Activated CD8-positive, alpha-beta memory T cell treated with anti-CD3 and anti-CD28 coated beads for 36 hours (primary cell): Measurements from ENCODE around the gene WNT9B. TPM values are rescaled to one million over a fixed set of nuclear protein-coding genes. Genes with fewer than 3 reads are reported as not detected.

ENCODE experiments used
- CTCF ChIA-PET: fragments of 350-600 bp; sonication (Branson Sonifier 250); formaldehyde crosslinking; loops from one replicate; lab custom pipeline; 2021; ENCODE audit warnings: antibody characterized with exemption; lab: Charles Lee
- POLR2A ChIA-PET: fragments of 350-600 bp; sonication (Branson Sonifier 250); formaldehyde crosslinking; loops from one replicate; lab custom pipeline; 2021; ENCODE audit warnings: antibody characterized with exemption; lab: Charles Lee
- total RNA-seq, 2 experiments: library from RNA; stranded (reverse); gene quantifications; one replicate each; pipeline ENCODE4 v1.2.3, GENCODE V29; 2021

Gene WNT9B
- total RNA-seq, 2 experiments from 2014 or later, result not detected

- ChIA-PET POLR2A (no interaction called here), CTCF (interaction anchor here (1.0 kb wide), 1 partner anchor 13 kb away, joined by 3 read pairs; no protein-coding TSS in a partner anchor)
These were observed 3.9 kb upstream of the WNT9B start for GRCh38 chr17:46847204-46848191.

GRCh38 chr17:46848534-46848933 is 2.8 kb upstream of the WNT9B start:
- ChIA-PET CTCF (no interaction called here), POLR2A (no interaction called here)

GRCh38 chr17:46850688-46851028 is 725 bp upstream of the WNT9B start:
- CTCF ChIA-PET, result no interaction called here

GRCh38 chr17:46853896-46854444 is 2.6 kb downstream of the WNT9B start:
- CTCF ChIA-PET, result interaction anchor here (0.9 kb wide), 1 partner anchor 11 kb away, joined by 3 read pairs; no protein-coding TSS in a partner anchor
- POLR2A ChIA-PET, result no interaction called here

More at GRCh38 chr17:46850688-46851028, 725 bp upstream of the WNT9B start:
- POLR2A ChIA-PET, result no interaction called here

GRCh38 chr17:46854515-46854914 is 3.1 kb downstream of the WNT9B start:
- CTCF ChIA-PET, result no interaction called here
- POLR2A ChIA-PET, result no interaction called here

GRCh38 chr17:46854948-46855347 is 3.6 kb downstream of the WNT9B start:
- ChIA-PET CTCF (no interaction called here), POLR2A (no interaction called here)

GRCh38 chr17:46857600-46857999 is 6.2 kb downstream of the WNT9B start:
- CTCF ChIA-PET, result no interaction called here
- POLR2A ChIA-PET, result no interaction called here

GRCh38 chr17:46859996-46860395 is 8.6 kb downstream of the WNT9B start:
- CTCF ChIA-PET, result interaction anchor here (1.3 kb wide), 1 partner anchor 25 kb away, joined by 3 read pairs; no protein-coding TSS in a partner anchor
- POLR2A ChIA-PET, result no interaction called here

GRCh38 chr17:46862949-46863348 is 11.6 kb downstream of the WNT9B start:
- POLR2A ChIA-PET, result no interaction called here
- CTCF ChIA-PET, result no interaction called here

GRCh38 chr17:46863383-46864121 is 12.2 kb downstream of the WNT9B start:
- ChIA-PET POLR2A (no interaction called here), CTCF (no interaction called here)

- POLR2A ChIA-PET, result no interaction called here
These were observed 13.7 kb downstream of the WNT9B start for GRCh38 chr17:46865100-46865499.

GRCh38 chr17:46866325-46866724 is 14.9 kb downstream of the WNT9B start:
- ChIA-PET CTCF (interaction anchor here (1.2 kb wide), 1 partner anchor 31 kb away, joined by 3 read pairs; no protein-coding TSS in a partner anchor), POLR2A (no interaction called here)

More at GRCh38 chr17:46865100-46865499, 13.7 kb downstream of the WNT9B start:
- CTCF ChIA-PET, result interaction anchor here (0.6 kb wide), 1 partner anchor 120 kb away, joined by 3 read pairs; no protein-coding TSS in a partner anchor

GRCh38 chr17:46866747-46867146 is 15.4 kb downstream of the WNT9B start:
- POLR2A ChIA-PET, result no interaction called here
- CTCF ChIA-PET, result interaction anchor here (1.2 kb wide), 1 partner anchor 31 kb away, joined by 3 read pairs; no protein-coding TSS in a partner anchor

GRCh38 chr17:46868689-46869187 is 17.4 kb downstream of the WNT9B start:
- ChIA-PET CTCF (no interaction called here), POLR2A (no interaction called here)

GRCh38 chr17:46869296-46869695 is 17.9 kb downstream of the WNT9B start:
- ChIA-PET CTCF (no interaction called here), POLR2A (no interaction called here)

GRCh38 chr17:46869975-46870803 is 18.8 kb downstream of the WNT9B start:
- CTCF ChIA-PET, result no interaction called here
- POLR2A ChIA-PET, result interaction anchor here (0.7 kb wide), 1 partner anchor 279 kb away, joined by 8 read pairs; no protein-coding TSS in a partner anchor

GRCh38 chr17:46872421-46872820 is 21.0 kb downstream of the WNT9B start:
- CTCF ChIA-PET, result no interaction called here
- POLR2A ChIA-PET, result no interaction called here

GRCh38 chr17:46873941-46874645 is 22.7 kb downstream of the WNT9B start:
- CTCF ChIA-PET, result no interaction called here
- POLR2A ChIA-PET, result no interaction called here
